SU-DHL-6 (cell line): ENCODE measurements around the gene NSG1.

ENCODE experiments used
- CTCF ChIP-seq: fragments of 200-600 bp; sonication (generic); IDR thresholded peaks from one replicate; pipeline ENCODE4 v1.5.1; 2017; ENCODE audit warnings: antibody characterized with exemption, mild to moderate bottlenecking, low read length, moderate library complexity; ENCODE audit not compliant: insufficient read depth, poor library complexity, severe bottlenecking
- EZH2phosphoT487 ChIP-seq: fragments of 200-600 bp; sonication (generic), shearing (Covaris generic); conservative IDR thresholded peaks from 2 replicates; pipeline ENCODE4 v1.6.1; 2018; ENCODE audit warnings: mild to moderate bottlenecking, antibody characterized with exemption, low read length, moderate library complexity, mixed read lengths

- TF ChIP-seq CTCF (no peak), EZH2phosphoT487 (no peak)
Measured at GRCh38 chr4:4412641-4413372, 25.9 kb downstream of the NSG1 start.
